ENCODE measurements around the gene P3H3.

P3H3 gene, protein sequence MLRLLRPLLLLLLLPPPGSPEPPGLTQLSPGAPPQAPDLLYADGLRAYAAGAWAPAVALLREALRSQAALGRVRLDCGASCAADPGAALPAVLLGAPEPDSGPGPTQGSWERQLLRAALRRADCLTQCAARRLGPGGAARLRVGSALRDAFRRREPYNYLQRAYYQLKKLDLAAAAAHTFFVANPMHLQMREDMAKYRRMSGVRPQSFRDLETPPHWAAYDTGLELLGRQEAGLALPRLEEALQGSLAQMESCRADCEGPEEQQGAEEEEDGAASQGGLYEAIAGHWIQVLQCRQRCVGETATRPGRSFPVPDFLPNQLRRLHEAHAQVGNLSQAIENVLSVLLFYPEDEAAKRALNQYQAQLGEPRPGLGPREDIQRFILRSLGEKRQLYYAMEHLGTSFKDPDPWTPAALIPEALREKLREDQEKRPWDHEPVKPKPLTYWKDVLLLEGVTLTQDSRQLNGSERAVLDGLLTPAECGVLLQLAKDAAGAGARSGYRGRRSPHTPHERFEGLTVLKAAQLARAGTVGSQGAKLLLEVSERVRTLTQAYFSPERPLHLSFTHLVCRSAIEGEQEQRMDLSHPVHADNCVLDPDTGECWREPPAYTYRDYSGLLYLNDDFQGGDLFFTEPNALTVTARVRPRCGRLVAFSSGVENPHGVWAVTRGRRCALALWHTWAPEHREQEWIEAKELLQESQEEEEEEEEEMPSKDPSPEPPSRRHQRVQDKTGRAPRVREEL

DNA sequence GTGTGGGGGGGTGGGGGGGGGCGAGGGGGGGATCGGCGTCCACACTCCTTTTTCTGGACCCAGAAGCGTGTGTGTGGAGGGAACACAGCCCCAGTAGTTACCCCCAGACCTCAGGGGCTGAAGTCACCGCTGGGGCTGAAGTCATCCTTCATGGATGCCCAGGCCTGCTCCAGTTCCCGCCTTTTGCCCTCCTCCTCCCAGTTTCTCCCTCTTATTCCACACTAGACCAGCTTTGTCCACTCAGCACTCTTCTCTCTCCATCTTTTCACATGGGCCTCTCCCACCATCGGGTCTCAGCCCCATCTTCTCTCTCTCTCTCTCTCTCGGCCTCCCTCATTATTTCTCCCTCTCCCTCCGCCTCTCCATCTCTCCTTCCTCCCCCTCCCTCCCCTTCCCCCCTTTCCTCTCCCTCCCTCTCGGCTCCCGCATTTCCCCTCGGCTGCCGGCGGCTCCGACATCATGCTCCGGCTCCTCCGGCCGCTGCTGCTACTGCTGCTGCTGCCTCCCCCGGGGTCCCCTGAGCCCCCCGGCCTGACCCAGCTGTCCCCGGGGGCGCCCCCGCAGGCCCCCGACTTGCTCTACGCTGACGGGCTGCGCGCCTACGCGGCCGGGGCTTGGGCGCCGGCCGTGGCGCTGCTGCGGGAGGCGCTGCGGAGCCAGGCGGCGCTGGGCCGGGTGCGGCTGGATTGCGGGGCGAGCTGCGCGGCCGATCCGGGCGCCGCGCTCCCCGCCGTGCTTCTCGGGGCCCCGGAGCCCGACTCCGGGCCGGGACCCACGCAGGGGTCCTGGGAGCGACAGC lies at the start of gene P3H3:
P3H3 (plus strand) TSS at position 426 of the 799 bp plus-strand sequence; CDS start at position 460, 34 bp downstream.
- DNase-seq = peak; percentile 52

DNA sequence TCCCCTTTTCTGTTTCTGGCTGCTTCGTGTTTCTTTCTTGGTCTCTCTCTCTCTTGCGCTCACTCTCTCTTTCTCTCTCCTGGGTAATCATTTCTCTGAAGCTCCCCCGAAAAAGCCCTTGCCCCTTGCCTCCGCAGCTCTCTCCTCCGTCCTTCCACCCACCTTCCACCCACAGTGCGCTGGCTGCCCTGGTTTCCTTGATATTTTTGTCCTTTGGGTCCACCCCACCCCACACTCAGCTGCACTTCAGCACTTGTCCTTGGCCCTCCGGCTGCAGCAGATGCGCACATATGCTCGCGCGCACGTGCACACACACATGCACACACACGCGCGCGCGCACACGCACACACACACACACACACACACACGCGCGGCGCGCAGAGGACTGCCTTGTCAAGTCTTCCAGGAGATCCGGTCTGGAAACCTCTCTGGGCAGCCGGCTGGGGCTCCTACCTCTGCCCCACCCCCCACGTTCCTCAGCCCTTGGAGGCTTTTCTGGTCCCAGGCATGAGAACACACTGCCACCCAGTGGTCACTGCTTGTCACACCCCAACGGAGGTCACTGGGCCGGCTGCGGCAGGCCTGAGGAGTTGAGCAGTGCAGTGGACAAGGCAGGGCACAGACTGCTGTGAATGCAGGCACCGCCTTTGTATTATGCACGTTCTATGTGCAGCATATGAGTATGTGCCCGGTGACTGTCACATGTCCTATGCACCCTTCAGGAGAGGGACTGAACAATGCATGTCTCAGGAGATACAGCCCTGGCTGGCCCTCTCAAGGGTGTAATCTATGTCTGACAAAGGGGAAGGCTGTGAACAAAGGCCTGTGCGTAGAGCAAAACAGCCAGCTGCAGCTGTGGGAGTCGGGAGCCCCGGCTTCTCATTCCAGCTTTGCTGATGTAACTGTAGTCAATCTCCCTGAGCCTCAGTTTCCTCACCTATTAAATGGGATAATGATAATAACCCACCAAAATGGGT lies 49.3 kb upstream of the P3H3 start:
- DNase-seq = peak; percentile 92

DNA sequence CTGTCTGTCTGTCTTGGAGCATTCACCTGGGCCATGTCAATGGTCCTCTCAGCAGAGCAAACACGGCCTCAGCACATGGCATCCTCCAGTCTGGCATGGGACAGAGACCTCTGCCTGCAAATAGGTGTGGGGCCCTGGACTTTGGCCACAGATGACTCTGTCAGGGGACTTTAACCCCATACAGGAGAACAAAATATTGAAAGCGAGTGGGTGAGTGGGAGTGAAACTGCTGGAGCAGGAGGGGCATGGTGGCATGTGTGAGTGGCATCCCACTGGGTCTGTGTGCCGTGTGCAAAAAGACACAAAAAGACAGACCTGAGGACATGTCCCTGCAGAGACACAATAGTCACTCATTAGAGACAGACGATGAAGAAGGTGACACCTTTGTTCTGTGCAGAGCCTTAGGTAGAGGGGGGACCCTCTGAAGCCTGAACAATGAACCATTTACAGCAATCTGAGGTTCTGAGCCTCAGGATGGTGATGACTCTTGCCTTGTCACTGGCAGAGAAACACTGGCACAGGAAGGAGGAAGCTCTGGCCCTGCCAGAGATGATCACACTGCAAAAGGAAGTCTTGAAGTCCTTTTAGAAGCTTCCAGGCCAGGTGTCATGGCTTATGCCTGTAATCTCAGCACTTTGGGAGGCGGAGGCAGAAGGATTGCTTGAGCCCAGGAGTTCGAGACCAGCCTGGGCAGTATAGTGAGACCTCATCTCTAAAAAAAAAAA lies 48.3 kb upstream of the P3H3 start:
- no peak for DNase-seq

DNA sequence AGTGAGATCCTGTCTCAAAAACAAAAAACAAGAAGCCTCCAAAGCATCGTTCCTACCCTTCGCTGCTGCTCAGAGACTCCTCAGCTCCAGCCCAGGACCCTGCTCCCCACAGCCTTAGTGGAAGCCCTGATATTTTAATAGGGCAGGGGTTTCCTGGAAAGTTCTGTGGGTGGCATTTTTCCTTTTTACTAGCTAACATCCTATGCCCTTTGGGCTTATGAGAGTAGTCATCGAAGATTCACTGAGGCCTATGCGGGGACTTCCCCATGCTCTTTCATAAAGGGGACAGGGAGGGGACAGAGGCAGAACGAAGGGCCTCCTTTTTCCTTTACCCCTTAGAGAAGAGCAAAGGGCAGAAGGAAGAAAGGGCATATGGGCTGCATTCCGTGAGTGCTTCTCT lies 47.6 kb upstream of the P3H3 start:
- DNase-seq = no peak

DNA sequence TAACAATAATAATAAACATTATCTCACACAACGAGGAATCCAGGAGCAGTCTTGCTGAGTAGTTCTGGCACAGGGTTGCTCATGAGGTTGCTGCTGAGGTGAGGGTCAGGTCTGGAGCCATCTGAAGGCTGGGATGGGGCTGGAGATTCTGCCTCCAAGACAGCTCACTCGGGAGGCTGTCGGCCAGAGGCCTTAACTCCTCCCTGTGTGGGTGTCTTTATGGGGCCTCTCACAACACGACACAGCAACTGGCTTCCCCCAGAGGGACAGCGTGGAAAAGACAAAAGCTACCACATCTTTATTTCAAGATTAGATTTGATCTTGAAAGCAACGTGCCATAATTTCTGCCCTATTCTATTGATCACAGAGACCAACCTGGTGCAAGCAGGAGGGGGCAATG lies 46.1 kb upstream of the P3H3 start:
- no peak for DNase-seq

DNA sequence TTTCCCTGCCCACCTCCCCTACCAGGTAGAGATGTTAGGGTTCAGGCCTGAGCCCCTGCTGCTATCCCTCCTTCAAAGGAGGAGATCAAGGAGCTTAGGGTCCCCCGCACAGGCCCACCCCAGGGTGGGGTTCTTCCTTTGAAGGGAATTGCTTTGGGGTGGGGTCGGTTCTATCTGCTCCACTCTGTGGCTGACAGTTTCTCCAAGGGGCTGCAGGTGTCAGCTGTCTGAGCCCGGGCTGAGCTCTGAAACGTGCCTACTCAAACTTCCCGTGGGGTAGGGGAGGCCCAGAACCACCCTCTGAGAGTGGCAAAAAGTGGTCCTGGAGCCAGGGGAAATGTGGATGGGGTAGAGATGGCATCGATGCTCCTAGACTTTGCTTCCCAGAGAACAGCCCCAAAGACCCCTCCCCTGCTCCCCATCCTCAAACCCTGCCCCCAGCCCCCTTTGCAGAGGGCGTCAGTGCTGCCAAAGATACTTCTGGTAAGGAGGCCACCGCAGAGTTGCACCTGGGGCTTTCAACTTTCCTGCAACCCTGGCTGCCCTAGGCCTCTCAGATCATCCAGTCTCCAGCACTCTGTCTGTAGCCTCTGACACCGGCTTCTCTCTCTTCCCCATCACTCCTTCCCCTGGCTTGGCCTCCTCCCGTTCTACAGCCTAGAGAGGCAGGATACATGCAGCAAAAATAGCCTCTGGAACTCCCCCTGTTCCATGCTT lies 45.2 kb upstream of the P3H3 start:
- no peak for DNase-seq

DNA sequence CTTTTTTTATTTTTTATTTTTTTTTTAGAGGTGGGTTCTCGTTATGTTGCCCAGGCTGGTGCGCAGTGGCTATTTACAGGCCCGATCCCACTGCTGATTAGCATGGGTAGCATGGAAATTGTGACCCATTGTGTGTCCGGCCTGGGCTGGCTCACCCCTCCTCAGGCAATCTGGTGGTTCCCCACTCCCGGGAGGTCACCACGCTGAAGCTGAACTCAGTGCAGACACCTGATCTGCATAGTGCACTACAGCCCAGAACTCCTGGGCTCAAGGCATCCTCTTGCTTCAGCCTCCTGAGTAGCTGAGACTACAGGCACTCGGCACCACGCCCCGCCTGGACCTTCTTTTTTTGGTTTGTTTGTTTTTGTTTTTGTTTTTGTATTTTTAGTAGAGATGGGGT lies 44.4 kb upstream of the P3H3 start:
- DNase-seq = no peak

DNA sequence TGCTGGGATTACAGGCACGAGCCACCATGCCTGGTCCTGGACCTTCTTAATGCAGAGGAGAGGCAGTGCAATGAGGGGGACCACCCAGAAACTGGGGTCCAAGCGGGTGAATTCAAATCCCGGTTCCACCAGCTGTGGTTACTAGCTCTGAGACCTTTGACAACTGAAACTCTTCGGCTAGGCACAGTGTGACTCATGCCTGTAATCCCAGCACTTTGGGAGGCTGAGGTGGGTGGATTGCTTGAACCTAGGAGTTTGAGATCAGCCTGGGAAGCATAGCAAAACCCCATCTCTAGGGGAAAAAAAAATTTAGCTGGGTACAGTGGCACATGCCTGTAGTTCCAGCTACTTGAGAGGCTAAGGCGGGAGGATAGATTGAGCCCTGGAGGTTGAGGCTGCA lies 43.9 kb upstream of the P3H3 start:
- no peak for DNase-seq

DNA sequence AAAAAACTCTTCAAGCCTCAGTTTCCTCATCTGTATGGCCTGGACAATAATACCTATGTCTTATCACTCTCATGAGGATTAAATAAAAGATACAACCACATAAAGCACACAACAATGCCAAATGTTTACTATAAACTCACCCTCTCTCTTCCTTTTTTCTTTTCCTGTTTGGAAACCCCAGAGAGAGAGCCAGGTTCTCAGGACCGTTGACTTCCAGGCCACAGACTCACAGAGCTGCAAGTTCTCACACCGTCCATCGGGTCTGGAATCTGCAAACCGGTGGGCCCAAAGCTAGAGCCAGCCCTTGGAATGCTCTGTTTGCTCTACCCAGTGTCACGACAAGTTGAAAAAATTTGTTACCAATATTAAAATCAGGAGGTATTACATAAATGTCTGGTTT lies 43.4 kb upstream of the P3H3 start:
- DNase-seq = no peak

DNA sequence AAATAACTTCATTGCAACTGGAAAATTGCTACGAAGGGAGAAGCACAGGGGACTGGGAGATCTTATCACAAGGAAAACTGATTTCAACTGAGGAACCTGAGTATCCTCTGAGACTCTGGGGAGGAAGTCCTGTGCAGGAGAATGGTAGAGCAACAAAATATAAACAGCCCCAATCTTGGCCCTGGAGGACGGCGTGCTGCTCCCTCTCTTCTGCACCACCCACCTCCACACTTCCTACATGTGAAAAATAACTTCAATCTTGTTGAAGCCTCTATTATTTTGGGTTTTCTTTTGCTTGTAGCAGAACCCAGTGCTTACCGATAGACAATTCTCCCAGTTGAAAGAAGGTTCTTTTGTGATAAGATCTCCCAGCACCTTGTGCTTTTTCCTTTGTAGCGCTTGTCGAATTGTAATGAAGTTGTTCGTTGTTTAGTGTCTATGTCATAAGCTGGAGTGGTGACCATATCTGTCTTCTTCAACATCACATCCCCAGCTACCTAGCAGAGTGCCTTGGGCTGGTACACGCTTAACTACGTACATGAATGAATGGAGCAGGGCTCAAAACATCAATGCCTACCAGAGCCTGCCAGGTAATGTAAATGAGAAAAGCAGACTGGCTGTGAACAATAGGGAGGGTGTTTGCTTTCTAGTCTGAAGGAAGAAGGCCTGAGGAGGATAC lies 41.7 kb upstream of the P3H3 start:
- no peak for DNase-seq

DNA sequence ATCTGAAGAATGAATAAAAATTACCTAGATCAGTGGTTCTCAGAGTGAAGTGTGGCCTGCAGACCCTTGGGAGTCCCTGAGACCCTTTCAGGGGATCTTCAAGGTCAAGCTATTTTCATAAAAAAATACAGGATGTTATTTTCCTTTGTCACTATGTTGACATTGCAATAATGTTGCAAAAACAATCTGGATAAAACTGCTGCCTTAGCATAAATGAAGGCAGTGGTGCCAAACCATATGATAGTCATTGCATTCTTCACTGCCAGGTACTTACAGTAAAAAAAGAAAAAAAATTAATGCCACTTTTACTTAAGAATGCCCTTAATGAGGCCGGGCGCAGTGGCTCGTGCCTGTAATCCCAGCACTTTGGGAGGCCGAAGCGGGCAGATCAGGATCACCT lies 40.9 kb upstream of the P3H3 start:
- DNase-seq = no peak

DNA sequence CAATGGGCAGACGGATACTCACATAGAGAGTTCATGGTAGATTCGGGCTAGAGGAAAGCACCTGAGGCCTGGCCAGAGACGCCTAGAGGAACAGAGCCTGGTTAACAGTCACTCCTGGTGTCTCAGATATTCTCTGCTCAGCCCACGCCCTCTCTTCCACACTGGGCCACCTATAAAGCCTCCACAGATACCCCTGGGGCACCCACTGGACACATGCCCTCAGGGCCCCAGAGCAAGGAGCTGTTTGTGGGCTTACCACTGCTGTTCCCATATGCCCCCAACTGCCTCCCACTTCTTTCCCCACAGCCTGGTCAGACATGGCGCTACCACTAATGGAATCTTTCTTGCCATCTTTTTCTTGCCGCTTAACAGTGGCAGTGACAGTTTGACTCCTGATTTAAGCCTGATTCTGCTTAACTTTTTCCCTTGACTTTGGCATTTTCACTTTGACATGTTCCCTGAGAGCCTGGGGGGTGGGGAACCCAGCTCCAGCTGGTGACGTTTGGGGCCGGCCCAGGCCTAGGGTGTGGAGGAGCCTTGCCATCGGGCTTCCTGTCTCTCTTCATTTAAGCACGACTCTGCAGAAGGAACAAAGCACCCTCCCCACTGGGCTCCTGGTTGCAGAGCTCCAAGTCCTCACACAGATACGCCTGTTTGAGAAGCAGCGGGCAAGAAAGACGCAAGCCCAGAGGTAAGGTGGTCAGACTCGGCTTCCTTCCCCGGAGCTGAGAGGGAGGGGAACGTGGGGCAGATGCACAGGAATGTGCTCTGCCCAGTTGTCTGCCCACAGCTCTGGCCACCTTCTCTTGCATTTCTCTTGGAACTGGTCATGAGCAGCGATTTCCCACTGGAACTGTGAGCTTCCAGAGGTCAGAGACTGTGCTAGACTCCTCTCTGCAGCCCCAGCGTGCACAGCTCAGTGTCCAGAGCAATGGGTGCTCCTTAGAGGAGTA lies 39.0 kb upstream of the P3H3 start, which contains the start of gene CD4:
CD4 (plus strand) TSS at position 557 of the 953 bp plus-strand sequence. CDS start 10,611 bp downstream, outside the sequence.
- no peak for DNase-seq

DNA sequence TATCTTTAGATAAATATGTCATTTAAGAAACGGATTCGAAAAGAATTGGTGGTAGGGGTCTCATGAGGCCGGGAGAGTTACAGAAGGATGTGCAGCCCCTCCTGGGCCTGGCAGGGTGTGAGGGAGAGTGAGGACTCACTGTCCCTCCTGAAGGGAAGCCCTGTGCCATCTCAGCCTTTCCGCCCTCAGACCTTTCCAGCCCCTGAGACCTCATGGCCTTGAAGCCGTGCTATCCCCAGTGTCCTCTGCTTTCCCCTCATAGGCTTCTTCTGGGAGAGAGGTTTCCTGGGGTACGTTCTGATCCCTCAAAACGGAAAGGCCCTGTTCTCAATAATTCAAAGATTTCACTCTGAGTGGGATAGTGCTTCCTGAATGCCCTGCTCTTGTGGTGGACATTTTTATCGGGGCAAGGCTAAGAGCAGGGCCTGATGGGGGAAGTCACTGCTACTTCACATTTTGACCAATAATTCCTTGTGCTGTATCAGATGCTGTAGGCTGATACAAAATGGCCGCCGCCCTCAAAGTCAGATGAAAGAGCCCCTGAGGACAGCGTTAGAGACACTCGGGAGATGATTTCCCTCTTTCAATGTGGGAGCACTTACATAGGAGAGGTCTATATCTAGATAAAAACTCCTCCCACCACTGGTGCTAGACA lies 37.6 kb upstream of the P3H3 start:
- no peak for DNase-seq

DNA sequence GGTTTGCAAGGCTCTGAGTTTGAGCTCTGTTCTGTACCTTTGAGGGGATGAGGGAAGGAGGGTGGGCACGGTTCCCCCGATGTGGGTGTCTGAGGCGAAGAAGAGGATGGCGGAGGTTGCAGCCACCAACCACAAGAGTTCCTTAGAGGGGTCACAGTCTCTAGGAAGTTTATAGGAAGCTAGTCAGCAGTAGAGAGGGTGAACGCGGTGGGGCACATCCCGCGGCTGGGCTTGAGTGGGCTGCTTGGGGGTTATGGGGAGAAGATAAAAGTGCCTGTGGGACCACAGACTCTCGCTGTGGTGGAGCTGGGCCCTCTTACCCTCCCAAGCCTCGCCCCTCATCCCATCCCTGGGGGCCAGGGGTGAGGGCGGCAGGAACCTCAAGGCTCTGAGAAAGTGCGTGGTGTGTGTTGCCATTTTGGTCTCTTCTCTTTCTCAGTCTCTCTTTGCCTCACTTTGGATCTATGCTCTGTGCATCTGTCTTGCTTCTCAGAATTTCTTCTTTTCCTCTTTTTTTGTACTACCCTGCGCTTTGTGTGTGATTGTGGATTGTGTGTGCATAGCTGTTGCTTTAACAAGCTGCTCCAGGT lies 36.2 kb upstream of the P3H3 start:
- no peak for DNase-seq

DNA sequence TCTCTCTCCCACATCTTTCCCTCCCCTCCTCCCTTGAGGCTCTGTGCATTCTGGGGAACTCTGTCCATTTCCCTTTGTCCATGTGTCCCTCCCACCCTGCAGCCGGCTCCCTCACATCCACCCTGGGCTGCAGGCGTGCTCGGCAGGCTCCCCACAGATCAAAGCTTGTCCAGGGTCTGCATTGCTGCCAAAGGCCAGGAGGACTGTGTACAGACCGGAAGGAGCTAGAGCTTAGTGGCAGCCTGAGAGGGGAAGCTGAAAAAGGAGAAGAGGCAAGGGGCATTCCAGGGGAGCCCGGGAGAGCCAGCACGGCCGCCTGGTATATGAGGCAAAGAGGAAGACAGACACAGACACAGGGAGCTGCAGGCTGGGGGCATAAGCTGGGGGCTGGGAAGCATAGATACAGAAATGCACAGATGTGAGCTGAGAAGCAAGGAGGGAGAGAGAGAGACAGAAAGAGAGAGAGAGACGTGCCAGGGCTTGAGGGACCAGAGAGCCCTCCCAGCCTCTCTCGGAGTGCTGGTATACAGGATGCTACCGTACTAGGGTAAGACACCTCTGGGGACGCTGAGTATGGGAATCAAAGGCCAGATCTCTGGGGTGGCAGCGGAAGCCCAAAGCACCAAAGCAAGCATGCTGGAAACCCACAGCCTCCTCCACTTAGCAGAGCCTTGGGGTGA lies 35.5 kb upstream of the P3H3 start:
- DNase-seq = no peak

DNA sequence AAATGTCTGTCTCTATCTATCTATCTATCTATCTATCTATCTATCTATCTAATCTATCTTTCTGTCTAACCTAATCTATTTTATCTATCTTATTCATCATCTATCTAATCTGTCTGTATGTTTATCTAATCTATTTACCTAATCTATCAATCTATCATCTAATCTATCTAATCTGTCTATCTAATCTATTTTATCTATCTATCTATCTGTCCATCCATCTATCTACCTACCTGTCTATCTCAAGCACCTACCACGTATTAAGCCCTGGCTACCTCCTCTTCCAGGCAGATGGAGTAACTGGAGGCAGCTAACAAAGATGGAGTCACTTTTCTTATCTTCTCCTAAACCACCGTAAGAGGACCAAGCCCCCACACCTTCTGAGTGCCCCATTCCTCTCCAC lies 33.1 kb upstream of the P3H3 start:
- no peak for DNase-seq

DNA sequence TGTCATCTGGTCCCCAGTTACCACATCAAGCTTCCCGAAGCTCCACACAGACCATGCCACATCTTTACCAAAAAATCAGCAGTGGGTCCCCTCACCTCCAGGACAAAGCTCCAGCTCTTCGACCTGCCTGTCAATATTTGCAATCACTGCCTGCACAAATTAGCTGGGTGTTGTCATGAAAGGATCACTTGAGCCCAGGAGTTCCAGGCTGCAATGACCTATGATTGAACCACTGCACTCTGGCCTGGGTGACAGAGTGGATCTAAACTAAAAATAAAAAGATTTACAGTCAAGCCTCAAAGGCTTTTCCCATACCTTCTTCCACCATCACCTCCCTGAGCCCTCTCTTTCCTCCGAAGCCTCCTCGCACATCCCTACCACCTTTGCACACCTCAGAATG lies 31.6 kb upstream of the P3H3 start:
- DNase-seq = no peak
